Liver (tissue), 9 donors: ENCODE data around the gene ARHGAP6. TPM values are rescaled to one million over a fixed set of nuclear protein-coding genes. Genes with fewer than 3 reads are reported as not detected.

Experiments used
- DNase-seq: peaks from one replicate; pipeline ENCODE4 v3.0.0-alpha.2; 2017; ENCODE audit warnings: low spot score
- H3K27ac ChIP-seq, 2 donors: one replicate each; pipeline ENCODE4 v1.7.0; 2013; ENCODE audit warnings: inconsistent platforms in 2 of 2, low read length in 2 of 2, control low read depth in 1 of 2, low read depth in 1 of 2, mild to moderate bottlenecking in 1 of 2
- H3K27me3 ChIP-seq, 4 donors: one replicate each; pipeline versions ENCODE4 v1.6.1 to v1.7.0; 2013; ENCODE audit warnings: low read length in 3 of 4, inconsistent platforms in 1 of 4, mild to moderate bottlenecking in 1 of 4, moderate library complexity in 1 of 4; ENCODE audit not compliant: control insufficient read depth in 4 of 4, insufficient read depth in 4 of 4
- H3K36me3 ChIP-seq, 4 donors: one replicate each; pipeline versions ENCODE4 v1.6.1 to v1.7.0; 2013; ENCODE audit warnings: low read length in 3 of 4, mild to moderate bottlenecking in 3 of 4, low read depth in 1 of 4, moderate library complexity in 1 of 4; ENCODE audit not compliant: control insufficient read depth in 4 of 4, insufficient read depth in 3 of 4
- H3K4me1 ChIP-seq, 4 donors: one replicate each; pipeline versions ENCODE4 v1.6.1 to v1.7.0; 2013; ENCODE audit warnings: low read length in 3 of 4, mild to moderate bottlenecking in 3 of 4, moderate library complexity in 1 of 4; ENCODE audit not compliant: control insufficient read depth in 4 of 4, insufficient read depth in 4 of 4
- H3K4me3 ChIP-seq, 3 donors: one replicate each; pipeline versions ENCODE4 v1.6.1 to v1.7.0; 2013; ENCODE audit warnings: low read length in 3 of 3, control low read depth in 1 of 3, low read depth in 1 of 3, mild to moderate bottlenecking in 1 of 3
- H3K9ac ChIP-seq, 2 donors: one replicate each; pipeline ENCODE4 v1.7.0; 2013; ENCODE audit warnings: low read length in 2 of 2, mild to moderate bottlenecking in 2 of 2, moderate library complexity in 2 of 2, control low read depth in 1 of 2, low read depth in 1 of 2
- H3K9me3 ChIP-seq, 4 donors: one replicate each; pipeline versions ENCODE4 v1.6.1 to v1.7.0; 2013; ENCODE audit warnings: low read length in 3 of 4; ENCODE audit not compliant: control insufficient read depth in 4 of 4
- EGR1 ChIP-seq, 2 donors: IDR thresholded peaks; 2 replicates each; pipeline ENCODE4 v1.6.1; 2016 to 2018; ENCODE audit warnings: antibody characterized with exemption in 2 of 2, low read depth in 2 of 2
- FOXA1 ChIP-seq: IDR thresholded peaks from 2 replicates; pipeline ENCODE4 v1.6.1; 2016; ENCODE audit warnings: antibody characterized with exemption
- FOXA2 ChIP-seq: IDR thresholded peaks from 2 replicates; pipeline ENCODE4 v1.6.1; 2016; ENCODE audit warnings: antibody characterized with exemption
- GABPA ChIP-seq, 2 donors: IDR thresholded peaks in 1 of 2; conservative IDR thresholded peaks in 1 of 2; 2 replicates each; pipeline ENCODE4 v1.6.1; 2016; ENCODE audit warnings: antibody characterized with exemption in 2 of 2, mild to moderate bottlenecking in 1 of 2, moderate library complexity in 1 of 2
- HNF4A ChIP-seq, 2 donors: conservative IDR thresholded peaks; 2 replicates each; pipeline ENCODE4 v1.6.1; 2016; ENCODE audit warnings: antibody characterized with exemption in 2 of 2, mild to moderate bottlenecking in 2 of 2
- HNF4G ChIP-seq: IDR thresholded peaks from 2 replicates; pipeline ENCODE4 v1.6.1; 2016; ENCODE audit warnings: antibody characterized with exemption
- JUND ChIP-seq, 2 donors: IDR thresholded peaks; 2 replicates each; pipeline ENCODE4 v1.6.1; 2016; ENCODE audit warnings: antibody characterized with exemption in 2 of 2
- NR2F2 ChIP-seq: IDR thresholded peaks from 2 replicates; pipeline ENCODE4 v1.6.1; 2016; ENCODE audit warnings: antibody characterized with exemption
- RAD21 ChIP-seq, 2 donors: IDR thresholded peaks; 2 replicates each; pipeline ENCODE4 v1.6.1; 2016; ENCODE audit warnings: antibody characterized with exemption in 2 of 2, mild to moderate bottlenecking in 2 of 2
- RXRA ChIP-seq, 2 donors: IDR thresholded peaks; 2 replicates each; pipeline ENCODE4 v1.6.1; 2017 to 2018; ENCODE audit warnings: antibody characterized with exemption in 2 of 2, mild to moderate bottlenecking in 1 of 2
- SP1 ChIP-seq: IDR thresholded peaks from 2 replicates; pipeline ENCODE4 v1.6.1; 2018; ENCODE audit warnings: antibody characterized with exemption, mild to moderate bottlenecking
- TAF1 ChIP-seq: conservative IDR thresholded peaks from 2 replicates; pipeline ENCODE4 v1.6.1; 2016; ENCODE audit warnings: antibody characterized with exemption, mild to moderate bottlenecking
- YY1 ChIP-seq: IDR thresholded peaks from 2 replicates; pipeline ENCODE4 v1.6.1; 2016; ENCODE audit warnings: antibody characterized with exemption, mild to moderate bottlenecking
- WGBS: extraction: QIAGEN DNeasy Blood & Tissue Kit; methylation state at CpG from one replicate; pipeline ENCODE4 v1.1.7; 2013; 5-methylcytosine and 5-hydroxymethylcytosine counted together
- polyA plus RNA-seq, 2 donors: library from polyadenylated mRNA; stranded (reverse) in 1 of 2; unstranded in 1 of 2; fragments of 200-250 nt in 1 of 2; fragments of >200 nt in 1 of 2; fragmentation: Nextera tagmentation in 1 of 2; extraction: Ambion mirVana in 1 of 2; gene quantifications; one replicate each; pipeline versions ENCODE4 v1.2.1 to v1.2.3, GENCODE V29; 2013 to 2015
- total RNA-seq, 2 donors: library from RNA; depleted of rRNA; stranded (reverse); fragments of >200 nt; gene quantifications; one replicate each; pipeline ENCODE4 v1.2.3, GENCODE V29; 2014
- TF ChIP-seq, protein P1 (sequence below): IDR thresholded peaks from 2 replicates; pipeline ENCODE4 v1.6.1; 2016; ENCODE audit warnings: antibody characterized with exemption
- TF ChIP-seq, protein P2 (sequence below): IDR thresholded peaks from 2 replicates; pipeline ENCODE4 v1.6.1; 2016; ENCODE audit warnings: antibody characterized with exemption
- TF ChIP-seq, protein P3 (sequence below): IDR thresholded peaks from 2 replicates; pipeline ENCODE4 v1.6.1; 2016; ENCODE audit warnings: antibody characterized with exemption, mild to moderate bottlenecking
- TF ChIP-seq, protein P4 (sequence below): fragments of 150-350 bp; IDR thresholded peaks from 2 replicates; pipeline ENCODE4 v1.5.1; 2017; ENCODE audit warnings: improper control_type of control experiment, low read depth, low read length; ENCODE audit not compliant: missing input control
- donor health status: healthy.
- donor health status: healthy.
- donor health status: healthy.
- donor health status: healthy.
- donor health status: healthy.

ARHGAP6 gene
- total and polyA plus RNA-seq, 4 donors: 0.10 to 2.2 (median 0.65) TPM

GRCh38 chrX:11349020-11349419 is 316.7 kb downstream of the ARHGAP6 start:
- Histone ChIP-seq H3K27ac (no peak overlapping the region), H3K4me3 (no peak overlapping the region), H3K27me3 (no peaks in the 10 kb centered on the region), H3K36me3 (no peaks in the 10 kb centered on the region), H3K9me3 (no peaks in the 10 kb centered on the region), H3K4me1 (no peaks in the 10 kb centered on the region), H3K9ac (no peak overlapping the region)
- TF ChIP-seq NR2F2 (no peak), SP1 (no peak), FOXA1 (no peak)
- TF ChIP-seq, protein P1, sequence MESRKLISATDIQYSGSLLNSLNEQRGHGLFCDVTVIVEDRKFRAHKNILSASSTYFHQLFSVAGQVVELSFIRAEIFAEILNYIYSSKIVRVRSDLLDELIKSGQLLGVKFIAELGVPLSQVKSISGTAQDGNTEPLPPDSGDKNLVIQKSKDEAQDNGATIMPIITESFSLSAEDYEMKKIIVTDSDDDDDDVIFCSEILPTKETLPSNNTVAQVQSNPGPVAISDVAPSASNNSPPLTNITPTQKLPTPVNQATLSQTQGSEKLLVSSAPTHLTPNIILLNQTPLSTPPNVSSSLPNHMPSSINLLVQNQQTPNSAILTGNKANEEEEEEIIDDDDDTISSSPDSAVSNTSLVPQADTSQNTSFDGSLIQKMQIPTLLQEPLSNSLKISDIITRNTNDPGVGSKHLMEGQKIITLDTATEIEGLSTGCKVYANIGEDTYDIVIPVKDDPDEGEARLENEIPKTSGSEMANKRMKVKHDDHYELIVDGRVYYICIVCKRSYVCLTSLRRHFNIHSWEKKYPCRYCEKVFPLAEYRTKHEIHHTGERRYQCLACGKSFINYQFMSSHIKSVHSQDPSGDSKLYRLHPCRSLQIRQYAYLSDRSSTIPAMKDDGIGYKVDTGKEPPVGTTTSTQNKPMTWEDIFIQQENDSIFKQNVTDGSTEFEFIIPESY: no peak
- WGBS: 90% methylated on average over 1 of the region's 1 CpG
- no peak for DNase-seq

- H3K4me1 ChIP-seq: no peaks in the 10 kb centered on the region
- DNase-seq: no peak
- TF ChIP-seq HNF4A (conservative IDR thresholded peaks at IDR 0.05): no peak
- TF ChIP-seq EGR1 (IDR thresholded peaks at IDR 0.05; ENCODE audit: low read depth in 2 of 2): no peak
- no peak for TF ChIP-seq RXRA (IDR thresholded peaks at IDR 0.05)
- TF ChIP-seq, protein P2, sequence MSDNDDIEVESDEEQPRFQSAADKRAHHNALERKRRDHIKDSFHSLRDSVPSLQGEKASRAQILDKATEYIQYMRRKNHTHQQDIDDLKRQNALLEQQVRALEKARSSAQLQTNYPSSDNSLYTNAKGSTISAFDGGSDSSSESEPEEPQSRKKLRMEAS: no peak
- H3K9me3 ChIP-seq: no peaks in the 10 kb centered on the region
- H3K4me3 ChIP-seq: no peak overlapping the region
- H3K27ac ChIP-seq: no peak overlapping the region
- no peaks in the 10 kb centered on the region for H3K27me3 ChIP-seq
- H3K9ac ChIP-seq: no peak overlapping the region
- H3K36me3 ChIP-seq: no peaks in the 10 kb centered on the region
- WGBS: 81% methylated on average over 3 of the region's 3 CpGs
These were observed 318.4 kb downstream of the ARHGAP6 start for GRCh38 chrX:11347300-11347699.

DNA sequence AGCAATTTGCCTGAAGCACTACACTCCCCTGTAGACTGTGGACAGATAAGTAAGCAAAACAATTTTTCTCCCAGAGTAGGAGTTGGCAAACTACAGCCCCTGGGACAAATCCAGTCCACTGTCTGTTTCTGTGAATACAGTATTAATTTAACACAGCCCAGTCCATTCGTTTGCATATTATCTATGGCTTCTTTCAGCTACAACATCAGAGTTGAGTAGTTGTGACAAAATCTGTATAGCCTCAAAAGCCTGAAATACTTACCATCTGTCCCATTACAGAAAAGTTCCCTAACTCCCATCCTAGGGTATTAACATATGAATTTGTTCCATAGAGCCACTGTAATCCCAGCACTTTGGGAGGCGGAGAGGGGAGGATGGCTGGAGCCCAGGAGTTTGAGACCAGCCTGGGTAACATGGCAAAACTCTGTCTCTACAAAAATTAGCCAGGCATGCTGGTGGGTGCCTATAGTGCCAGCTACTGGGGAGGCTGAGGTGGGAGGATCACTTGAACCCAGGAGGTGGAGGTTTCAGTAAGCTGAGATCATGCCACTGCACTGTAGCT is 319.5 kb downstream of the ARHGAP6 start:
- H3K9ac ChIP-seq: no peak overlapping the region
- H3K27ac ChIP-seq: no peak overlapping the region
- 79% methylated on average over 2 of the region's 2 CpGs for WGBS
- peaks cover 0 to 7% (median 3%) of the 10 kb centered on the region in 4 donors for H3K4me1 ChIP-seq
- no peak for DNase-seq
- H3K36me3 ChIP-seq: no peaks in the 10 kb centered on the region
- no peaks in the 10 kb centered on the region for H3K9me3 ChIP-seq
- no peaks in the 10 kb centered on the region for H3K27me3 ChIP-seq
- no peak overlapping the region for H3K4me3 ChIP-seq
- TF ChIP-seq NR2F2 (no peak), GABPA (IDR thresholded peaks at IDR 0.05 in 1 of 2, conservative IDR thresholded peaks at IDR 0.05 in 1 of 2) (no peak), SP1 (no peak), HNF4G (no peak), RAD21 (IDR thresholded peaks at IDR 0.05) (no peak), TAF1 (no peak), RXRA (IDR thresholded peaks at IDR 0.05) (no peak), HNF4A (conservative IDR thresholded peaks at IDR 0.05) (no peak), YY1 (no peak), EGR1 (IDR thresholded peaks at IDR 0.05; ENCODE audit: low read depth in 2 of 2) (no peak), JUND (IDR thresholded peaks at IDR 0.05) (no peak), FOXA2 (no peak), FOXA1 (no peak)
- TF ChIP-seq, protein P1: no peak
- TF ChIP-seq, protein P3, sequence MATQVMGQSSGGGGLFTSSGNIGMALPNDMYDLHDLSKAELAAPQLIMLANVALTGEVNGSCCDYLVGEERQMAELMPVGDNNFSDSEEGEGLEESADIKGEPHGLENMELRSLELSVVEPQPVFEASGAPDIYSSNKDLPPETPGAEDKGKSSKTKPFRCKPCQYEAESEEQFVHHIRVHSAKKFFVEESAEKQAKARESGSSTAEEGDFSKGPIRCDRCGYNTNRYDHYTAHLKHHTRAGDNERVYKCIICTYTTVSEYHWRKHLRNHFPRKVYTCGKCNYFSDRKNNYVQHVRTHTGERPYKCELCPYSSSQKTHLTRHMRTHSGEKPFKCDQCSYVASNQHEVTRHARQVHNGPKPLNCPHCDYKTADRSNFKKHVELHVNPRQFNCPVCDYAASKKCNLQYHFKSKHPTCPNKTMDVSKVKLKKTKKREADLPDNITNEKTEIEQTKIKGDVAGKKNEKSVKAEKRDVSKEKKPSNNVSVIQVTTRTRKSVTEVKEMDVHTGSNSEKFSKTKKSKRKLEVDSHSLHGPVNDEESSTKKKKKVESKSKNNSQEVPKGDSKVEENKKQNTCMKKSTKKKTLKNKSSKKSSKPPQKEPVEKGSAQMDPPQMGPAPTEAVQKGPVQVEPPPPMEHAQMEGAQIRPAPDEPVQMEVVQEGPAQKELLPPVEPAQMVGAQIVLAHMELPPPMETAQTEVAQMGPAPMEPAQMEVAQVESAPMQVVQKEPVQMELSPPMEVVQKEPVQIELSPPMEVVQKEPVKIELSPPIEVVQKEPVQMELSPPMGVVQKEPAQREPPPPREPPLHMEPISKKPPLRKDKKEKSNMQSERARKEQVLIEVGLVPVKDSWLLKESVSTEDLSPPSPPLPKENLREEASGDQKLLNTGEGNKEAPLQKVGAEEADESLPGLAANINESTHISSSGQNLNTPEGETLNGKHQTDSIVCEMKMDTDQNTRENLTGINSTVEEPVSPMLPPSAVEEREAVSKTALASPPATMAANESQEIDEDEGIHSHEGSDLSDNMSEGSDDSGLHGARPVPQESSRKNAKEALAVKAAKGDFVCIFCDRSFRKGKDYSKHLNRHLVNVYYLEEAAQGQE: no peak
- TF ChIP-seq, protein P4, sequence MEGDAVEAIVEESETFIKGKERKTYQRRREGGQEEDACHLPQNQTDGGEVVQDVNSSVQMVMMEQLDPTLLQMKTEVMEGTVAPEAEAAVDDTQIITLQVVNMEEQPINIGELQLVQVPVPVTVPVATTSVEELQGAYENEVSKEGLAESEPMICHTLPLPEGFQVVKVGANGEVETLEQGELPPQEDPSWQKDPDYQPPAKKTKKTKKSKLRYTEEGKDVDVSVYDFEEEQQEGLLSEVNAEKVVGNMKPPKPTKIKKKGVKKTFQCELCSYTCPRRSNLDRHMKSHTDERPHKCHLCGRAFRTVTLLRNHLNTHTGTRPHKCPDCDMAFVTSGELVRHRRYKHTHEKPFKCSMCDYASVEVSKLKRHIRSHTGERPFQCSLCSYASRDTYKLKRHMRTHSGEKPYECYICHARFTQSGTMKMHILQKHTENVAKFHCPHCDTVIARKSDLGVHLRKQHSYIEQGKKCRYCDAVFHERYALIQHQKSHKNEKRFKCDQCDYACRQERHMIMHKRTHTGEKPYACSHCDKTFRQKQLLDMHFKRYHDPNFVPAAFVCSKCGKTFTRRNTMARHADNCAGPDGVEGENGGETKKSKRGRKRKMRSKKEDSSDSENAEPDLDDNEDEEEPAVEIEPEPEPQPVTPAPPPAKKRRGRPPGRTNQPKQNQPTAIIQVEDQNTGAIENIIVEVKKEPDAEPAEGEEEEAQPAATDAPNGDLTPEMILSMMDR: no peak
- TF ChIP-seq, protein P2: no peak
